NB4 (cell line): ENCODE measurements around the gene UQCR11.

Experiments used
- MYC ChIP-seq: IDR thresholded peaks from 2 replicates; pipeline ENCODE4 v1.6.1; 2011; ENCODE audit warnings: low read depth, low read length
- POLR2A ChIP-seq: IDR thresholded peaks from 2 replicates; pipeline ENCODE4 v1.6.1; 2011; ENCODE audit warnings: mild to moderate bottlenecking; ENCODE audit not compliant: insufficient read length; ENCODE audit errors: extremely low read depth
- TF ChIP-seq, protein P1 (sequence below): IDR thresholded peaks from one replicate; pipeline ENCODE4 v1.5.1; 2012; ENCODE audit warnings: low read depth, low read length

DNA sequence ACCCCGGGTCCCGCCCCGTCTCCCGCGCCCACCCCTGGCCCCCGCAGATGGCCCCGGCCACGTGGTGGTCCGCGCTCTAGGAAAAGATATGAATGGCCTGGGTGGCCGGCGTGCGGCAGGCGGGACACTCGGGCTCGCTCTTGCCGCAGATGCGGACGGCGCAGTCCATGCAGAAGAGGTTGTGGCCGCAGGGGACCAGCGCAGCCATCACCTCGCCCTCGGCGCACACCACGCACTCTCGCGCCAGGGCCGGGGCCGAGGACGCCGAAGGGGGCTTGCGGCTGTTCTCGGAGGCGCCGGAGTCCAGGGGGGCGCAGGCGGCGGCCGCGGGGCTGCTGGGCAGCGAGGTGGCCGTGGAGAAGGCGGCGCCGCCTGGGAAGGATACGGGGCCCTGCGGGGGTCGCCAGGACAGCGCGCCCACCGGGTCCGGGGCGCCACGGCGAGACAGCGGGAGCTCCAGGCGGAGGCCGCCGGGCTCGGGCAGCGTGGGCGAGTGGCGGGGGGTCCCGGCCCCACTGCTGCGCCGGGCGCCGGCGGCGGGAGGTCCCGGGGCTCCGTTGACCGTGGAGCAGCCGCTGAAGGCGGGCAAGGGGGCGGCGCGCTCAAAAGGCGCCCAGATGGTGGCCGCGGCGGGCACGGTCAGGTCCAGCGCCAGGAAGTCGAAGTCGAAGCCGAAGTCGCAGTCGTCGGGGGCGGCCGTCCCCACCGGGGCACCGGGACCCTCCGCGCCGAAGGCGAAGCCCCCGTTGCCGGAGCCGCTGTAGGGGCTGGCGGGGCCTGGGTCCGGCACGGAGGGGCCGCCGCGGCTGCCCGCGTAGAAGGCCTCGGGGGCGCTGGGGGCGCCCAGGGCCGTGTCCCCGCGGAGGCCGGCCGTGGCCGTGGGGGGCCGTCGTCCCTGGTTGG, 49.5 kb downstream of the UQCR11 start:
- TF ChIP-seq, protein P1, sequence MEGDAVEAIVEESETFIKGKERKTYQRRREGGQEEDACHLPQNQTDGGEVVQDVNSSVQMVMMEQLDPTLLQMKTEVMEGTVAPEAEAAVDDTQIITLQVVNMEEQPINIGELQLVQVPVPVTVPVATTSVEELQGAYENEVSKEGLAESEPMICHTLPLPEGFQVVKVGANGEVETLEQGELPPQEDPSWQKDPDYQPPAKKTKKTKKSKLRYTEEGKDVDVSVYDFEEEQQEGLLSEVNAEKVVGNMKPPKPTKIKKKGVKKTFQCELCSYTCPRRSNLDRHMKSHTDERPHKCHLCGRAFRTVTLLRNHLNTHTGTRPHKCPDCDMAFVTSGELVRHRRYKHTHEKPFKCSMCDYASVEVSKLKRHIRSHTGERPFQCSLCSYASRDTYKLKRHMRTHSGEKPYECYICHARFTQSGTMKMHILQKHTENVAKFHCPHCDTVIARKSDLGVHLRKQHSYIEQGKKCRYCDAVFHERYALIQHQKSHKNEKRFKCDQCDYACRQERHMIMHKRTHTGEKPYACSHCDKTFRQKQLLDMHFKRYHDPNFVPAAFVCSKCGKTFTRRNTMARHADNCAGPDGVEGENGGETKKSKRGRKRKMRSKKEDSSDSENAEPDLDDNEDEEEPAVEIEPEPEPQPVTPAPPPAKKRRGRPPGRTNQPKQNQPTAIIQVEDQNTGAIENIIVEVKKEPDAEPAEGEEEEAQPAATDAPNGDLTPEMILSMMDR: no peak
- TF ChIP-seq POLR2A (no peak), MYC (no peak)
